ENCODE data around the gene TSPAN2.

The TSPAN2 gene

GRCh38 chr1:115023593-115023992, 65.7 kb downstream of the TSPAN2 start:
- no peak for TF ChIP-seq TCF12 (IDR thresholded peaks at IDR 0.05; ENCODE audit: low read depth)
- TF ChIP-seq REST (IDR thresholded peaks at IDR 0.05; ENCODE audit: low read depth), result no peak
- no peak for TF ChIP-seq EP300 (IDR thresholded peaks at IDR 0.05; ENCODE audit: borderline replicate concordance)
- TF ChIP-seq CEBPB (IDR thresholded peaks at IDR 0.05), result no peak
- no peak for TF ChIP-seq YY1 (IDR thresholded peaks at IDR 0.05; ENCODE audit: low read depth)
- no peak for TF ChIP-seq CREB1 (IDR thresholded peaks at IDR 0.05; ENCODE audit: low read depth)
- TF ChIP-seq USF1 (IDR thresholded peaks at IDR 0.05), result no peak
- TF ChIP-seq NFIC (IDR thresholded peaks at IDR 0.05), result no peak
- TF ChIP-seq EGR1 (IDR thresholded peaks at IDR 0.05), result no peak
- TF ChIP-seq FOXM1 (IDR thresholded peaks at IDR 0.05; ENCODE audit: borderline replicate concordance, low read depth), result no peak
- TF ChIP-seq MAX (IDR thresholded peaks at IDR 0.05), result no peak
- TF ChIP-seq RAD21 (IDR thresholded peaks at IDR 0.05; ENCODE audit: low read depth), result no peak
- TF ChIP-seq TEAD4 (IDR thresholded peaks at IDR 0.05), result no peak
- TF ChIP-seq ZBTB7A (IDR thresholded peaks at IDR 0.05; ENCODE audit: low read depth), result no peak
- TF ChIP-seq TAF1 (IDR thresholded peaks at IDR 0.05; ENCODE audit: low read depth), result no peak

- TF ChIP-seq TAF1 (IDR thresholded peaks at IDR 0.05; ENCODE audit: low read depth) (no peak), NFIC (IDR thresholded peaks at IDR 0.05) (no peak), CEBPB (IDR thresholded peaks at IDR 0.05) (no peak), YY1 (IDR thresholded peaks at IDR 0.05; ENCODE audit: low read depth) (no peak), TEAD4 (IDR thresholded peaks at IDR 0.05) (no peak), EGR1 (IDR thresholded peaks at IDR 0.05) (no peak)
Observed at GRCh38 chr1:115021145-115021544, 68.2 kb downstream of the TSPAN2 start.

- TF ChIP-seq EGR1 (IDR thresholded peaks at IDR 0.05) (no peak), RAD21 (IDR thresholded peaks at IDR 0.05; ENCODE audit: low read depth) (no peak), ZBTB7A (IDR thresholded peaks at IDR 0.05; ENCODE audit: low read depth) (no peak), NFIC (IDR thresholded peaks at IDR 0.05) (no peak), USF1 (IDR thresholded peaks at IDR 0.05) (no peak)
Observed at GRCh38 chr1:115013792-115014191, 75.5 kb downstream of the TSPAN2 start.

- TF ChIP-seq RAD21 (IDR thresholded peaks at IDR 0.05; ENCODE audit: low read depth) (no peak), ZBTB7A (IDR thresholded peaks at IDR 0.05; ENCODE audit: low read depth) (no peak), NFIC (IDR thresholded peaks at IDR 0.05) (no peak), TAF1 (IDR thresholded peaks at IDR 0.05; ENCODE audit: low read depth) (no peak), EGR1 (IDR thresholded peaks at IDR 0.05) (no peak), CREB1 (IDR thresholded peaks at IDR 0.05; ENCODE audit: low read depth) (no peak), YY1 (IDR thresholded peaks at IDR 0.05; ENCODE audit: low read depth) (no peak), FOXM1 (IDR thresholded peaks at IDR 0.05; ENCODE audit: borderline replicate concordance, low read depth) (no peak), USF1 (IDR thresholded peaks at IDR 0.05) (no peak), REST (IDR thresholded peaks at IDR 0.05; ENCODE audit: low read depth) (no peak), MAX (IDR thresholded peaks at IDR 0.05) (no peak), TEAD4 (IDR thresholded peaks at IDR 0.05) (no peak), TCF12 (IDR thresholded peaks at IDR 0.05; ENCODE audit: low read depth) (no peak)
Observed at GRCh38 chr1:115012434-115012833, 76.9 kb downstream of the TSPAN2 start.

GRCh38 chr1:115012006-115012405, 77.3 kb downstream of the TSPAN2 start:
- no peak for TF ChIP-seq NFIC (IDR thresholded peaks at IDR 0.05)

GRCh38 chr1:115006191-115006590, 83.1 kb downstream of the TSPAN2 start:
- TF ChIP-seq MAX (IDR thresholded peaks at IDR 0.05) (no peak), CREB1 (IDR thresholded peaks at IDR 0.05; ENCODE audit: low read depth) (no peak), ZBTB7A (IDR thresholded peaks at IDR 0.05; ENCODE audit: low read depth) (no peak), REST (IDR thresholded peaks at IDR 0.05; ENCODE audit: low read depth) (no peak), TEAD4 (IDR thresholded peaks at IDR 0.05) (no peak), EP300 (IDR thresholded peaks at IDR 0.05; ENCODE audit: borderline replicate concordance) (no peak), TAF1 (IDR thresholded peaks at IDR 0.05; ENCODE audit: low read depth) (no peak), YY1 (IDR thresholded peaks at IDR 0.05; ENCODE audit: low read depth) (no peak), USF1 (IDR thresholded peaks at IDR 0.05) (no peak), NFIC (IDR thresholded peaks at IDR 0.05) (no peak), FOXM1 (IDR thresholded peaks at IDR 0.05; ENCODE audit: borderline replicate concordance, low read depth) (no peak), EGR1 (IDR thresholded peaks at IDR 0.05) (no peak), RAD21 (IDR thresholded peaks at IDR 0.05; ENCODE audit: low read depth) (no peak), CEBPB (IDR thresholded peaks at IDR 0.05) (no peak), TCF12 (IDR thresholded peaks at IDR 0.05; ENCODE audit: low read depth) (no peak)
